ENCODE measurements around the gene NR5A1. TPM values are rescaled to one million over a fixed set of nuclear protein-coding genes. Genes with fewer than 3 reads are reported as not detected.

NR5A1 gene
- total and polyA plus RNA-seq, 10 of the 15 experiments (the other 5 are each of a cell fraction or from before 2014, with no cell fraction given): 0.06 to 0.24 (median 0.08) TPM; not detected in 5

GRCh38 chr9:124532897-124533296 lies 25.7 kb upstream of the NR5A1 start:
- WGBS (ENCODE audit: insufficient coverage, insufficient replicate concordance, low lambda C conversion rate, missing lambda C conversion rate): 57% methylated on average over 2 of the region's 2 CpGs
- H3K79me2 ChIP-seq (ENCODE audit: control insufficient read depth, insufficient read depth, low read length): no peaks in the 10 kb centered on the region
- H3K4me2 ChIP-seq (ENCODE audit: control insufficient read depth, insufficient read depth): no peak overlapping the region
- peaks cover 0 to 11% of the 10 kb centered on the region in 2 experiments; a peak in 2 of 4 replicates for H3K36me3 ChIP-seq (ENCODE audit: control insufficient read depth in 2 of 2, insufficient read depth in 2 of 2, low read length in 1 of 2)
- no peaks in the 10 kb centered on the region for H3K9me3 ChIP-seq (replicated peaks; ENCODE audit: control insufficient read depth, insufficient read depth, low read length)
- H3K4me3 ChIP-seq: no peak overlapping the region
- no peak overlapping the region for H3K27ac ChIP-seq (ENCODE audit: control insufficient read depth, insufficient read depth)
- SMC1A ChIA-PET (ENCODE audit: uncharacterized antibody, unreplicated experiment): no interaction called here
- H3K27me3 ChIP-seq (replicated peaks in 1 of 2; ENCODE audit: control insufficient read depth in 2 of 2, insufficient read depth in 2 of 2, low read length in 1 of 2): no peaks in the 10 kb centered on the region
- in situ Hi-C loops (cut with MboI) (no loop called here), intact Hi-C loops (cut with micrococcal nuclease; ENCODE audit: unreplicated experiment) (no loop called here)
- TF ChIP-seq CREM (IDR thresholded peaks at IDR 0.05; ENCODE audit: low read depth) (no peak), TBL1XR1 (IDR thresholded peaks at IDR 0.05; ENCODE audit: low read depth, low read length) (no peak), CREB1 (IDR thresholded peaks at IDR 0.05; ENCODE audit: low read depth) (no peak)
- POLR2A ChIA-PET: no interaction called here
- H3K4me1 ChIP-seq (ENCODE audit: control insufficient read depth, insufficient read depth, low read length): no peaks in the 10 kb centered on the region
- no peak for DNase-seq (ENCODE audit: low read depth, low spot score)
- FAIRE-seq: no peak
- H2AFZ ChIP-seq (ENCODE audit: control insufficient read depth, low read depth, low read length): no peak overlapping the region
- CTCF ChIA-PET: interaction anchor here (0.5 to 1.6 kb wide), 2 partner anchors 113 to 182 kb away, joined by 3 read pairs; no protein-coding TSS in a partner anchor
- H4K20me1 ChIP-seq (ENCODE audit: control insufficient read depth, insufficient read depth): no peaks in the 10 kb centered on the region
- BruUV-seq (replicated peaks): no TSS peak
- no peak for ATAC-seq
- RAD21 ChIA-PET (ENCODE audit: unreplicated experiment): no interaction called here
- H3K9ac ChIP-seq (ENCODE audit: control insufficient read depth, insufficient read depth, low read length): no peak overlapping the region

GRCh38 chr9:124531115-124531514 lies 23.9 kb upstream of the NR5A1 start:
- no peaks in the 10 kb centered on the region for H3K79me2 ChIP-seq (ENCODE audit: control insufficient read depth, insufficient read depth, low read length)
- DNase-seq (ENCODE audit: low read depth, low spot score) (no peak), ATAC-seq (no peak), FAIRE-seq (no peak)
- ChIA-PET SMC1A (ENCODE audit: uncharacterized antibody, unreplicated experiment) (no interaction called here), CTCF (no interaction called here), POLR2A (no interaction called here), RAD21 (ENCODE audit: unreplicated experiment) (no interaction called here)
- no peaks in the 10 kb centered on the region for H3K9me3 ChIP-seq (replicated peaks; ENCODE audit: control insufficient read depth, insufficient read depth, low read length)
- H3K27me3 ChIP-seq (replicated peaks in 1 of 2; ENCODE audit: control insufficient read depth in 2 of 2, insufficient read depth in 2 of 2, low read length in 1 of 2): no peaks in the 10 kb centered on the region
- no TSS peak for BruUV-seq (replicated peaks)
- no peaks in the 10 kb centered on the region for H4K20me1 ChIP-seq (ENCODE audit: control insufficient read depth, insufficient read depth)
- intact Hi-C loops (cut with micrococcal nuclease; ENCODE audit: unreplicated experiment) (no loop called here), in situ Hi-C loops (cut with MboI) (no loop called here)
- no peaks in the 10 kb centered on the region for H3K4me1 ChIP-seq (ENCODE audit: control insufficient read depth, insufficient read depth, low read length)
- H3K4me2 ChIP-seq (ENCODE audit: control insufficient read depth, insufficient read depth): no peak overlapping the region
- no peak overlapping the region for H3K27ac ChIP-seq (ENCODE audit: control insufficient read depth, insufficient read depth)
- WGBS (ENCODE audit: insufficient coverage, insufficient replicate concordance, low lambda C conversion rate, missing lambda C conversion rate): 100% methylated on average over 2 of the region's 2 CpGs
- no peak overlapping the region for H3K9ac ChIP-seq (ENCODE audit: control insufficient read depth, insufficient read depth, low read length)
- no peak overlapping the region for H3K4me3 ChIP-seq
- TF ChIP-seq MXI1 (IDR thresholded peaks at IDR 0.05; ENCODE audit: low read depth, low read length): no peak
- no peak for TF ChIP-seq SMAD5 (IDR thresholded peaks at IDR 0.05; ENCODE audit: low read depth)
- TF ChIP-seq PRDM15 (CRISPR knock-in tag; IDR thresholded peaks at IDR 0.05): no peak
- no peak overlapping the region for H2AFZ ChIP-seq (ENCODE audit: control insufficient read depth, low read depth, low read length)
- H3K36me3 ChIP-seq (ENCODE audit: control insufficient read depth in 2 of 2, insufficient read depth in 2 of 2, low read length in 1 of 2): peaks cover 0 to 14% of the 10 kb centered on the region in 2 experiments; a peak in 2 of 4 replicates
